Mucosa of rectum (tissue), 2 donors: ENCODE results near the gene MITF.

Experiments
- H3K27ac ChIP-seq, 2 donors: one replicate each; pipeline ENCODE4 v1.7.0; 2013; ENCODE audit warnings: inconsistent platforms in 2 of 2, low read depth in 2 of 2, low read length in 2 of 2
- H3K27me3 ChIP-seq, 2 donors: one replicate each; pipeline ENCODE4 v1.7.0; 2013; ENCODE audit warnings: low read length in 2 of 2; ENCODE audit not compliant: control insufficient read depth in 2 of 2, insufficient read depth in 2 of 2
- H3K36me3 ChIP-seq, 2 donors: one replicate each; pipeline ENCODE4 v1.7.0; 2013; ENCODE audit warnings: low read length in 2 of 2; ENCODE audit not compliant: control insufficient read depth in 2 of 2, insufficient read depth in 2 of 2
- H3K4me1 ChIP-seq, 2 donors: one replicate each; pipeline ENCODE4 v1.7.0; 2013; ENCODE audit warnings: low read length in 2 of 2, mild to moderate bottlenecking in 1 of 2; ENCODE audit not compliant: control insufficient read depth in 2 of 2, insufficient read depth in 2 of 2
- H3K4me3 ChIP-seq, 2 donors: one replicate each; pipeline ENCODE4 v1.7.0; 2013; ENCODE audit warnings: low read length in 2 of 2
- H3K9ac ChIP-seq, 2 donors: one replicate each; pipeline ENCODE4 v1.7.0; 2013; ENCODE audit warnings: low read length in 2 of 2, low read depth in 1 of 2, mild to moderate bottlenecking in 1 of 2
- H3K9me3 ChIP-seq, 2 donors: one replicate each; pipeline ENCODE4 v1.7.0; 2013; ENCODE audit warnings: low read length in 2 of 2; ENCODE audit not compliant: control insufficient read depth in 2 of 2
- donor health status: healthy.
- donor health status: Normal muscosa, but diverticular disease.

The MITF gene

GRCh38 chr3:69725994-69726571, 13.2 kb upstream of the MITF start:
- Histone ChIP-seq H3K9me3 (no peaks in the 10 kb centered on the region), H3K4me3 (no peak overlapping the region), H3K9ac (no peak overlapping the region), H3K36me3 (no peaks in the 10 kb centered on the region), H3K4me1 (no peaks in the 10 kb centered on the region), H3K27me3 (no peaks in the 10 kb centered on the region), H3K27ac (no peak overlapping the region)

GRCh38 chr3:69729147-69729919, 9.9 kb upstream of the MITF start:
- H3K36me3 ChIP-seq = no peaks in the 10 kb centered on the region

GRCh38 chr3:69731080-69731479, 8.2 kb upstream of the MITF start:
- Histone ChIP-seq H3K9me3 (no peaks in the 10 kb centered on the region), H3K4me1 (no peaks in the 10 kb centered on the region), H3K27me3 (no peaks in the 10 kb centered on the region), H3K36me3 (no peaks in the 10 kb centered on the region), H3K4me3 (no peak overlapping the region), H3K9ac (no peak overlapping the region), H3K27ac (no peak overlapping the region)

More at GRCh38 chr3:69729147-69729919, 9.9 kb upstream of the MITF start:
- H3K9me3 ChIP-seq = no peaks in the 10 kb centered on the region
- H3K4me1 ChIP-seq = no peaks in the 10 kb centered on the region
- no peak overlapping the region for H3K9ac ChIP-seq
- H3K27ac ChIP-seq = no peak overlapping the region
- no peaks in the 10 kb centered on the region for H3K27me3 ChIP-seq
- H3K4me3 ChIP-seq = no peak overlapping the region

- no peaks in the 10 kb centered on the region for H3K9me3 ChIP-seq
- no peak overlapping the region for H3K27ac ChIP-seq
- H3K4me3 ChIP-seq = no peak overlapping the region
- H3K27me3 ChIP-seq = peaks cover 0 to 2% of the 10 kb centered on the region in 2 donors
- H3K36me3 ChIP-seq = no peaks in the 10 kb centered on the region
- peaks cover 2 to 4% of the 10 kb centered on the region in 2 donors for H3K4me1 ChIP-seq
- no peak overlapping the region for H3K9ac ChIP-seq
Observed at GRCh38 chr3:69735893-69736292, 3.4 kb upstream of the MITF start.

- Histone ChIP-seq H3K9me3 (no peaks in the 10 kb centered on the region), H3K9ac (no peak overlapping the region), H3K4me3 (no peak overlapping the region), H3K27me3 (peaks cover 0 to 2% of the 10 kb centered on the region in 2 donors), H3K36me3 (no peaks in the 10 kb centered on the region), H3K4me1 (peaks cover 2 to 4% of the 10 kb centered on the region in 2 donors), H3K27ac (no peak overlapping the region)
Observed at GRCh38 chr3:69737392-69737791, 1.9 kb upstream of the MITF start.

GRCh38 chr3:69738315-69738714, 949 bp upstream of the MITF start:
- Histone ChIP-seq H3K27ac (peak overlapping the region; percentile 19 to 25), H3K4me3 (peak overlapping the region; percentile 78 to 84), H3K27me3 (peaks cover 0 to 2% of the 10 kb centered on the region in 2 donors), H3K36me3 (no peaks in the 10 kb centered on the region), H3K9me3 (no peaks in the 10 kb centered on the region), H3K4me1 (peaks cover 2 to 4% of the 10 kb centered on the region in 2 donors), H3K9ac (no peak overlapping the region)

- Histone ChIP-seq H3K36me3 (no peaks in the 10 kb centered on the region), H3K9ac (peak overlapping the region in 1 of 2 donors; percentile 42), H3K27me3 (peaks cover 0 to 2% of the 10 kb centered on the region in 2 donors), H3K4me1 (peaks cover 2 to 4% of the 10 kb centered on the region in 2 donors), H3K4me3 (peak overlapping the region; percentile 78 to 84), H3K27ac (peak overlapping the region; percentile 19 to 25), H3K9me3 (no peaks in the 10 kb centered on the region)
Observed at GRCh38 chr3:69738859-69739203, 433 bp upstream of the MITF start.

- H3K9ac ChIP-seq = peak overlapping the region in 1 of 2 donors; percentile 72
- no peaks in the 10 kb centered on the region for H3K36me3 ChIP-seq
- no peaks in the 10 kb centered on the region for H3K9me3 ChIP-seq
- peaks cover 2 to 4% of the 10 kb centered on the region in 2 donors for H3K4me1 ChIP-seq
- peaks cover 0 to 2% of the 10 kb centered on the region in 2 donors for H3K27me3 ChIP-seq
- peak overlapping the region; percentile 62 to 73 for H3K27ac ChIP-seq
- peak overlapping the region; percentile 78 to 84 for H3K4me3 ChIP-seq
Observed at GRCh38 chr3:69740103-69741021, 1.1 kb downstream of the MITF start.

GRCh38 chr3:69741032-69741767, 1.9 kb downstream of the MITF start:
- Histone ChIP-seq H3K9ac (no peak overlapping the region), H3K27me3 (peaks cover 0 to 2% of the 10 kb centered on the region in 2 donors), H3K36me3 (no peaks in the 10 kb centered on the region), H3K4me1 (peaks cover 2 to 4% of the 10 kb centered on the region in 2 donors), H3K9me3 (no peaks in the 10 kb centered on the region), H3K4me3 (peak overlapping the region; percentile 78 to 84), H3K27ac (peak overlapping the region; percentile 14 to 62)
